ENCODE results near the gene CENPB.

GRCh38 chr20:3826420-3826819, 39.9 kb upstream of the CENPB start:
- TF ChIP-seq CTCF (IDR thresholded peaks at IDR 0.05) (no peak), POLR2A (IDR thresholded peaks at IDR 0.05) (no peak)
